Caco-2 (cell line): ENCODE measurements around the gene EML3. TPM values are rescaled to one million over a fixed set of nuclear protein-coding genes. Genes with fewer than 3 reads are reported as not detected.
A peak's percentile ranks its signal among the peaks of the same experiment; 100 is the strongest.

Source experiments
- BruUV-seq: library from RNA; stranded (reverse); fragments of 400-500 nt; replicated peaks from 2 replicates; lab custom pipeline; 2021; lab: Mats Ljungman, UMichigan
- CTCF ChIA-PET: fragments of 300-600 bp; sonication (Branson Sonifier 250); formaldehyde crosslinking; loops from one replicate; lab custom pipeline; 2022; ENCODE audit warnings: antibody characterized with exemption; lab: Charles Lee
- POLR2A ChIA-PET: fragments of 300-600 bp; sonication (Branson Sonifier 250); formaldehyde crosslinking; loops from one replicate; lab custom pipeline; 2022; ENCODE audit warnings: antibody characterized with exemption; lab: Charles Lee
- DNase-seq, 2 experiments: peaks; one replicate each; pipeline versions ENCODE4 v3.0.0 to v3.0.0-alpha.2; 2020 to 2022
- H3K27me3 ChIP-seq: replicated peaks from 2 replicates; pipeline ENCODE4 v1.6.0; 2011; ENCODE audit warnings: low read length; ENCODE audit not compliant: control insufficient read depth, insufficient read depth
- H3K36me3 ChIP-seq: 2 replicates; pipeline ENCODE4 v1.5.1; 2011; ENCODE audit warnings: low read length; ENCODE audit not compliant: control insufficient read depth, insufficient read depth
- H3K4me1 ChIP-seq: fragments of 250-450 bp; sonication (Bioruptor Pico); 2 replicates; pipeline ENCODE4 v1.5.1; 2020; ENCODE audit warnings: mild to moderate bottlenecking
- H3K4me3 ChIP-seq: 2 replicates; pipeline ENCODE4 v1.5.1; 2011; ENCODE audit warnings: low read depth, mild to moderate bottlenecking, control low read depth, low read length
- H3K9me3 ChIP-seq: fragments of 250-450 bp; sonication (Bioruptor Pico); 2 replicates; pipeline ENCODE4 v1.5.1; 2020; ENCODE audit warnings: mild to moderate bottlenecking, moderate library complexity
- H3K27ac Mint-ChIP-seq: one replicate; pipeline ENCODE4 v1.8.0; 2022; ENCODE audit warnings: mixed read lengths; ENCODE audit not compliant: unreplicated experiment
- H3K27me3 Mint-ChIP-seq: one replicate; pipeline ENCODE4 v1.8.0; 2022; ENCODE audit warnings: mixed read lengths; ENCODE audit not compliant: insufficient read depth, unreplicated experiment
- H3K36me3 Mint-ChIP-seq: one replicate; pipeline ENCODE4 v1.8.0; 2022; ENCODE audit warnings: mild to moderate bottlenecking, mixed read lengths; ENCODE audit not compliant: insufficient read depth, unreplicated experiment
- H3K4me1 Mint-ChIP-seq: one replicate; pipeline ENCODE4 v1.8.0; 2022; ENCODE audit warnings: low read depth, mixed read lengths; ENCODE audit not compliant: unreplicated experiment
- H3K4me3 Mint-ChIP-seq: one replicate; pipeline ENCODE4 v1.8.0; 2022; ENCODE audit warnings: mild to moderate bottlenecking, moderate library complexity, mixed read lengths; ENCODE audit not compliant: unreplicated experiment
- H3K9me3 Mint-ChIP-seq: one replicate; pipeline ENCODE4 v1.8.0; 2022; ENCODE audit warnings: mixed read lengths; ENCODE audit not compliant: unreplicated experiment
- CTCF ChIP-seq, 2 experiments: fragments of 200-600 bp in 1 of 2; IDR thresholded peaks; 1 replicate in 1 of 2; 2 replicates in 1 of 2; pipeline versions ENCODE4 v1.5.1 to v1.8.0; 2011 to 2022; ENCODE audit warnings: antibody characterized with exemption in 1 of 2, control low read depth in 1 of 2, inconsistent platforms in 1 of 2, low read depth in 1 of 2, low read length in 1 of 2, mild to moderate bottlenecking in 1 of 2, moderate library complexity in 1 of 2; ENCODE audit not compliant: insufficient read depth in 1 of 2, severe bottlenecking in 1 of 2, unreplicated experiment in 1 of 2
- intact Hi-C: fragments of 100-400 bp; cut with micrococcal nuclease; formaldehyde crosslinking; loops from one replicate; pipeline ENCODE4 v1.10.0; 2022; ENCODE audit not compliant: unreplicated experiment
- total RNA-seq: library from RNA; stranded (reverse); gene quantifications from 2 replicates; pipeline ENCODE4 v1.2.3, GENCODE V29; 2022

EML3 gene
- total RNA-seq, 1 experiment from 2014 or later = 61.2 TPM

DNA sequence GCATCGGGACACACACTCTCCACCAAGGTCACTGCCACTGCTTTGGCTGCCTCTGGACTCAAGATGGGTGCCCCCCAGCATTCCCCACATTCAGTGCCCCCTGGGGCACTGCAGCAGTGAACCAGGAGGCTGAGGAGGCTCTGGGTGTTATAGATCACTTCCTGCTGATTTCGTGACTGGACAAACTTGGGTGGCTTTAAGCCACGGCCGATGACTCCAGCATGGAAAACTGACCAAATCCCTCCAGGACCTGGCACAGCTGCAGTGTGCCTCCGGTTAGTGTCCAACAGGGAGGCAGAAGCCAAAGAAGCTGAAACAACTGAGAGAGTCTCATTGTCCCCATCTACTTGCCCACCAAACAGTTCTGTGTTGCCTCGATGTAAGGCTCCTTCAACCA, 35.0 kb upstream of the EML3 start:
- peak overlapping the region; percentile 39 for H3K27ac Mint-ChIP-seq
- DNase-seq = no peak
- no peaks in the 10 kb centered on the region for H3K27me3 Mint-ChIP-seq
- H3K9me3 Mint-ChIP-seq = no peaks in the 10 kb centered on the region
- peaks cover 59% of the 10 kb centered on the region for H3K36me3 Mint-ChIP-seq
- no peak overlapping the region for H3K4me3 Mint-ChIP-seq
- Histone ChIP-seq H3K27me3 (no peaks in the 10 kb centered on the region), H3K9me3 (no peaks in the 10 kb centered on the region), H3K4me1 (peaks cover 19% of the 10 kb centered on the region), H3K36me3 (peaks cover 5% of the 10 kb centered on the region), H3K4me3 (no peak overlapping the region)
- peaks cover 6% of the 10 kb centered on the region for H3K4me1 Mint-ChIP-seq
- no TSS peak for BruUV-seq
- TF ChIP-seq CTCF (IDR thresholded peaks at IDR 0.05; ENCODE audit: insufficient read depth in 1 of 2, low read depth in 1 of 2, low read length in 1 of 2, severe bottlenecking in 1 of 2, unreplicated experiment in 1 of 2) = no peak
- intact Hi-C loops = loop anchor here (2.0 to 5.0 kb wide), 3 partner anchors 17 to 57 kb away; partner anchors contain the start of genes C11orf98, CSKMT, EML3 and ROM1
- ChIA-PET POLR2A (interaction anchor here (4.5 kb wide), 1 partner anchor 17 kb away, joined by 43 read pairs; the partner anchor contains the start of genes C11orf98 and CSKMT), CTCF (no interaction called here)

GRCh38 chr11:62646825-62647608, 34.4 kb upstream of the EML3 start:
- ChIA-PET POLR2A (interaction anchor here (0.6 to 4.5 kb wide), 11 partner anchors 18 to 194 kb away, joined by 3 to 43 read pairs (median 4); partner anchors contain the start of genes B3GAT3, C11orf98, CSKMT and LBHD1), CTCF (interaction anchor here (1.6 kb wide), 1 partner anchor 56 kb away, joined by 11 read pairs; the partner anchor contains the start of gene TUT1)
- peaks cover 19% of the 10 kb centered on the region for H3K4me1 ChIP-seq
- Mint-ChIP-seq H3K27me3 (no peaks in the 10 kb centered on the region), H3K4me1 (peaks cover under 1% of the 10 kb centered on the region), H3K27ac (peak overlapping the region; percentile 91), H3K36me3 (peaks cover 59% of the 10 kb centered on the region), H3K4me3 (peak overlapping the region; percentile 91), H3K9me3 (no peaks in the 10 kb centered on the region)
- peaks cover 5% of the 10 kb centered on the region for H3K36me3 ChIP-seq
- TF ChIP-seq CTCF (IDR thresholded peaks at IDR 0.05; ENCODE audit: insufficient read depth in 1 of 2, low read depth in 1 of 2, low read length in 1 of 2, severe bottlenecking in 1 of 2, unreplicated experiment in 1 of 2) = no peak
- H3K27me3 ChIP-seq = no peaks in the 10 kb centered on the region
- DNase-seq = no peak
- H3K9me3 ChIP-seq = no peaks in the 10 kb centered on the region
- intact Hi-C loops = loop anchor here (1.0 to 5.0 kb wide), 4 partner anchors 18 to 56 kb away; partner anchors contain the start of genes C11orf98, CSKMT, EML3 and ROM1
- BruUV-seq = no TSS peak
- H3K4me3 ChIP-seq = no peak overlapping the region
